Keratinocyte (primary cell): ENCODE measurements around the gene FAM184B.

Experiments
- CTCF ChIP-seq, 3 experiments: IDR thresholded peaks in 1 of 3; conservative IDR thresholded peaks in 1 of 3; optimal IDR thresholded peaks in 1 of 3; 2 replicates in 2 of 3; 3 replicates in 1 of 3; pipeline versions ENCODE3 to v1.5.1; 2011; ENCODE audit warnings: low read length in 3 of 3, mild to moderate bottlenecking in 3 of 3, moderate library complexity in 2 of 3, control low read depth in 1 of 3, inconsistent platforms in 1 of 3; ENCODE audit not compliant: insufficient read depth in 2 of 3; ENCODE audit errors: extremely low read depth in 1 of 3
- EZH2 ChIP-seq: IDR thresholded peaks from one replicate; pipeline ENCODE4 v1.6.1; 2012; ENCODE audit warnings: inconsistent platforms, mild to moderate bottlenecking, low read length, moderate library complexity

DNA sequence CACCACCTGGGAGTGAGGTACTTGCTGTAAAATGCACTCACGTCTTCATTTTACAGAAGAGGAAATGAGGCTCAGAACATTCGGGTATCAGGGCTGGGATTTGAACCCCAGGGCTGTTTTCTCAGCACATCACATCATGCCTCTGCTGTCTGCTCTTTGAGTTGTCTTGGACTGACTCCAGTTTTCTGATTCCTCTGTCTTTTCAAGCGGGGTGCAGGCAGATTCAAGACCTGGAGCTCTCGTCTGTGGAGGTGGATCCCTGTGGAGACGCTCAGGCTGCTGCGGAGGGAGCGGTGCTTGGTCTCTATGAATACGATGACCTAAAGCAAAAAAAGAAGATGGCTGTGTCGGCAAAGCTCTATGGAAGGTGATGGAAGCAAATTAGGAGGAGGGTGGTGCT, 198.1 kb downstream of the FAM184B start:
- TF ChIP-seq CTCF (optimal IDR thresholded peaks at IDR 0.05 in 1 of 3, IDR thresholded peaks at IDR 0.05 in 1 of 3, conservative IDR thresholded peaks at IDR 0.05 in 1 of 3; ENCODE audit: extremely low read depth in 1 of 3, insufficient read depth in 2 of 3, low read length in 3 of 3) (no peak), EZH2 (no peak)
